Measurements from ENCODE around the gene SLC25A13. TPM values are rescaled to one million over a fixed set of nuclear protein-coding genes. Genes with fewer than 3 reads are reported as not detected.

The SLC25A13 gene
- total and polyA plus RNA-seq, 2 of the 8 experiments (the other 6 are each of a cell fraction or from before 2014, with no cell fraction given): 30.8 to 85.4 TPM

DNA sequence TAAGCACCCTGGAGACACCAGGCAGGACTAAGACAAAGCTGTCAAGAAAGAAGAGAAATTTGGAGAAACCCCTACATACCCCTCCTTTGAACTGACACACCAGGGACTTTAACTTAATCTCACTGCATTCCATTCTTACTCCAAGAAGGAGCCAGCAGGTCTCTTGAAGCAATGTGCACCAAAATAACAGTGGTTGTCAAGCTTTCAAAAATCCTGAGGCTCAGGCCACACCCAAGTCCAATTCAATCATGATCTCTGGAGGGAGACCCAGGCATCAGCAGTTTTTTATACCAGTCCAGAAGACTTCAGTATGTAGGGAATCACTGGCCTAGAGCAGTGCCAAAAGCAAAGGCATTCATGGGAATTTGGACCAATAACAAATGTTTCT, 6.8 kb downstream of the SLC25A13 start:
- Histone ChIP-seq H3K4me1 (replicated peaks in 1 of 4; ENCODE audit: control insufficient read depth in 3 of 4, insufficient read depth in 4 of 4, low read length in 3 of 4) (peaks cover 0 to 6% (median under 1%) of the 10 kb centered on the region in 4 experiments; a peak in 3 of 7 replicates), H3K9me3 (ENCODE audit: insufficient read depth in 2 of 2, low read depth in 1 of 2, low read length in 1 of 2) (no peaks in the 10 kb centered on the region), H2BK20ac (ENCODE audit: low read length) (no peak overlapping the region), H2AK5ac (ENCODE audit: low read depth, low read length) (no peak overlapping the region), H3K4ac (replicated peaks; ENCODE audit: insufficient read length, low read depth, low read length) (no peak overlapping the region), H3K36me3 (ENCODE audit: control insufficient read depth in 2 of 4, insufficient read depth in 4 of 4, low read length in 3 of 4) (0 out of 8 replicates have a peak, but pooled peaks cover 0 to 2% (median 0%) of the 10 kb centered on the region in 4 experiments), H3K9ac (replicated peaks in 1 of 4; ENCODE audit: extremely low read depth in 1 of 4, low read depth in 3 of 4, low read length in 3 of 4) (no peak overlapping the region), H4K8ac (ENCODE audit: extremely low read depth, insufficient read depth, low read length) (no peak overlapping the region), H3K4me2 (ENCODE audit: insufficient read depth in 1 of 2, low read depth in 2 of 2, low read length in 2 of 2) (no peak overlapping the region), H3K23me2 (ENCODE audit: low read depth, low read length) (no peaks in the 10 kb centered on the region; the same call in 1 of the 2 replicates), H2BK15ac (ENCODE audit: low read length) (no peak overlapping the region), H2BK12ac (ENCODE audit: low read depth, low read length) (no peak overlapping the region), H3K27me3 (replicated peaks in 1 of 4; ENCODE audit: control insufficient read depth in 3 of 4, extremely low read depth in 1 of 4, insufficient read depth in 3 of 4, low read length in 3 of 4) (no peaks in the 10 kb centered on the region), H3K27ac (ENCODE audit: low read depth, low read length) (no peak overlapping the region), H2AFZ (ENCODE audit: low read length) (no peak overlapping the region), H3K23ac (ENCODE audit: insufficient read length) (no peak overlapping the region), H3K56ac (replicated peaks; ENCODE audit: insufficient read length, low read depth, low read length) (no peak overlapping the region), H3K14ac (ENCODE audit: insufficient read length) (no peak overlapping the region), H4K91ac (replicated peaks; ENCODE audit: insufficient read length, low read length) (no peak overlapping the region), H3K79me1 (ENCODE audit: low read depth, low read length) (peaks cover 7% of the 10 kb centered on the region; the same call in 1 of the 2 replicates), H3K4me3 (ENCODE audit: extremely low read depth in 1 of 4, insufficient read depth in 2 of 4, low read depth in 3 of 4, low read length in 4 of 4) (no peak overlapping the region), H2BK120ac (replicated peaks; ENCODE audit: low read depth, low read length) (no peak overlapping the region), H3K79me2 (ENCODE audit: control insufficient read depth in 1 of 2, insufficient read depth in 2 of 2, low read length in 2 of 2) (peaks cover 9 to 96% of the 10 kb centered on the region in 2 experiments), H3K18ac (ENCODE audit: extremely low read depth, low read length) (no peak overlapping the region), H4K20me1 (replicated peaks in 1 of 2; ENCODE audit: control insufficient read depth in 1 of 2, insufficient read depth in 2 of 2, low read length in 2 of 2) (peaks cover 0 to 11% of the 10 kb centered on the region in 2 experiments), H2BK5ac (ENCODE audit: low read depth, low read length) (no peak overlapping the region), H4K5ac (ENCODE audit: insufficient read length, low read depth, low read length) (no peak overlapping the region)
- POLR2A ChIA-PET (ENCODE audit: partially characterized antibody): interaction anchor here (1.0 to 1.6 kb wide), 3 partner anchors 9 to 706 kb away, joined by 3 read pairs; no protein-coding TSS in a partner anchor
- FAIRE-seq (no peak), DNase-seq (ENCODE audit: low read depth in 1 of 2, low spot score in 2 of 2) (no peak)
- CTCF ChIA-PET (ENCODE audit: partially characterized antibody): interaction anchor here (1.1 kb wide), 1 partner anchor 749 kb away, joined by 3 read pairs; no protein-coding TSS in a partner anchor
- TF ChIP-seq MAFK (IDR thresholded peaks at IDR 0.05; ENCODE audit: low read depth, low read length) (no peak), BACH1 (IDR thresholded peaks at IDR 0.05; ENCODE audit: low read length) (no peak), POLR2AphosphoS5 (IDR thresholded peaks at IDR 0.05; ENCODE audit: low read depth, low read length) (no peak), EZH2 (IDR thresholded peaks at IDR 0.05; ENCODE audit: low read depth, low read length, severe bottlenecking) (no peak), TBP (IDR thresholded peaks at IDR 0.05; ENCODE audit: low read depth, low read length) (no peak), POLR2A (IDR thresholded peaks at IDR 0.05; ENCODE audit: control extremely low read depth in 1 of 2, low read depth in 2 of 2, low read length in 2 of 2) (no peak), RXRA (IDR thresholded peaks at IDR 0.05; ENCODE audit: insufficient read depth, low read depth, low read length) (no peak), CREB1 (IDR thresholded peaks at IDR 0.05) (no peak), KDM5A (IDR thresholded peaks at IDR 0.05; ENCODE audit: low read length) (no peak), RBBP5 (IDR thresholded peaks at IDR 0.05; ENCODE audit: borderline replicate concordance, low read depth, low read length) (no peak)
- TF ChIP-seq, protein P1, sequence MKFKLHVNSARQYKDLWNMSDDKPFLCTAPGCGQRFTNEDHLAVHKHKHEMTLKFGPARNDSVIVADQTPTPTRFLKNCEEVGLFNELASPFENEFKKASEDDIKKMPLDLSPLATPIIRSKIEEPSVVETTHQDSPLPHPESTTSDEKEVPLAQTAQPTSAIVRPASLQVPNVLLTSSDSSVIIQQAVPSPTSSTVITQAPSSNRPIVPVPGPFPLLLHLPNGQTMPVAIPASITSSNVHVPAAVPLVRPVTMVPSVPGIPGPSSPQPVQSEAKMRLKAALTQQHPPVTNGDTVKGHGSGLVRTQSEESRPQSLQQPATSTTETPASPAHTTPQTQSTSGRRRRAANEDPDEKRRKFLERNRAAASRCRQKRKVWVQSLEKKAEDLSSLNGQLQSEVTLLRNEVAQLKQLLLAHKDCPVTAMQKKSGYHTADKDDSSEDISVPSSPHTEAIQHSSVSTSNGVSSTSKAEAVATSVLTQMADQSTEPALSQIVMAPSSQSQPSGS (IDR thresholded peaks at IDR 0.05; ENCODE audit: low read length): no peak

Data from H1 (cell line).